Tibial artery (tissue), 4 donors: Measurements from ENCODE around the gene SLC25A21.

ENCODE experiments used
- DNase-seq, 2 donors: peaks; one replicate each; pipeline ENCODE4 v3.0.0-alpha.2; 2019
- H3K27ac ChIP-seq, 2 donors: fragments of 200-600 bp; sonication (generic) in 1 of 2; 1 replicate in 1 of 2; 2 replicates in 1 of 2; pipeline ENCODE4 v1.5.1; 2018 to 2019; ENCODE audit warnings: mild to moderate bottlenecking in 1 of 2
- H3K27me3 ChIP-seq, 2 donors: fragments of 200-600 bp; sonication (generic) in 1 of 2; one replicate each; pipeline versions ENCODE4 v1.5.1 to v1.6.0; 2016 to 2019
- H3K36me3 ChIP-seq, 3 donors: fragments of 200-600 bp; sonication (generic) in 2 of 3; one replicate each; pipeline ENCODE4 v1.5.1; 2016 to 2019; ENCODE audit warnings: mild to moderate bottlenecking in 2 of 3
- H3K4me1 ChIP-seq, 4 donors: fragments of 200-600 bp; sonication (generic) in 2 of 4; 1 replicate in 3 of 4; 2 replicates in 1 of 4; pipeline ENCODE4 v1.5.1; 2016 to 2019
- H3K4me3 ChIP-seq, 2 donors: fragments of 200-600 bp; sonication (generic) in 1 of 2; 1 replicate in 1 of 2; 2 replicates in 1 of 2; pipeline ENCODE4 v1.5.1; 2018 to 2019; ENCODE audit warnings: mild to moderate bottlenecking in 2 of 2
- H3K9me3 ChIP-seq, 3 donors: fragments of 200-600 bp; sonication (generic) in 1 of 3; one replicate each; pipeline ENCODE4 v1.5.1; 2016 to 2019
- CTCF ChIP-seq, 2 experiments: fragments of 200-600 bp in 1 of 2; fragments of 450-650 bp in 1 of 2; IDR thresholded peaks; one replicate each; pipeline ENCODE4 v1.5.1; 2017 to 2019; ENCODE audit warnings: antibody characterized with exemption in 2 of 2, mild to moderate bottlenecking in 1 of 2, moderate library complexity in 1 of 2
- intact Hi-C: fragments of 100-400 bp; cut with DNase I; formaldehyde crosslinking; loops from one replicate; pipeline ENCODE4 v1.15.0; 2023; ENCODE audit warnings: low total_unique reads

Gene SLC25A21

GRCh38 chr14:36823651-36824050, 348.8 kb downstream of the SLC25A21 start:
- no peak overlapping the region for H3K27ac ChIP-seq
- no peaks in the 10 kb centered on the region for H3K4me1 ChIP-seq
- H3K4me3 ChIP-seq: no peak overlapping the region
- H3K9me3 ChIP-seq: no peaks in the 10 kb centered on the region
- no peaks in the 10 kb centered on the region for H3K36me3 ChIP-seq
- DNase-seq: no peak
- TF ChIP-seq CTCF (IDR thresholded peaks at IDR 0.05): no peak
- intact Hi-C loops: no loop called here
- no peaks in the 10 kb centered on the region for H3K27me3 ChIP-seq

- Histone ChIP-seq H3K9me3 (no peaks in the 10 kb centered on the region), H3K36me3 (no peaks in the 10 kb centered on the region), H3K4me1 (no peaks in the 10 kb centered on the region), H3K4me3 (no peak overlapping the region), H3K27me3 (no peaks in the 10 kb centered on the region), H3K27ac (no peak overlapping the region)
- intact Hi-C loops: no loop called here
- TF ChIP-seq CTCF (IDR thresholded peaks at IDR 0.05): no peak
- no peak for DNase-seq
These were observed 349.7 kb downstream of the SLC25A21 start for GRCh38 chr14:36822685-36823084.

GRCh38 chr14:36820901-36821300, 351.5 kb downstream of the SLC25A21 start:
- no peaks in the 10 kb centered on the region for H3K9me3 ChIP-seq
- H3K4me3 ChIP-seq: no peak overlapping the region
- TF ChIP-seq CTCF (IDR thresholded peaks at IDR 0.05): no peak
- intact Hi-C loops: no loop called here
- H3K27me3 ChIP-seq: no peaks in the 10 kb centered on the region
- no peak overlapping the region for H3K27ac ChIP-seq
- DNase-seq: no peak
- H3K4me1 ChIP-seq: no peaks in the 10 kb centered on the region
- H3K36me3 ChIP-seq: no peaks in the 10 kb centered on the region

- DNase-seq: no peak
- no peaks in the 10 kb centered on the region for H3K27me3 ChIP-seq
- intact Hi-C loops: no loop called here
These were observed 352.2 kb downstream of the SLC25A21 start for GRCh38 chr14:36820111-36820709.

GRCh38 chr14:36818794-36819384, 353.5 kb downstream of the SLC25A21 start:
- TF ChIP-seq CTCF (IDR thresholded peaks at IDR 0.05): no peak
- H3K36me3 ChIP-seq: no peaks in the 10 kb centered on the region

More at GRCh38 chr14:36820111-36820709, 352.2 kb downstream of the SLC25A21 start:
- H3K9me3 ChIP-seq: no peaks in the 10 kb centered on the region
- H3K4me1 ChIP-seq: no peaks in the 10 kb centered on the region
- H3K4me3 ChIP-seq: no peak overlapping the region
- no peaks in the 10 kb centered on the region for H3K36me3 ChIP-seq
- no peak overlapping the region for H3K27ac ChIP-seq
- no peak for TF ChIP-seq CTCF (IDR thresholded peaks at IDR 0.05)

More at GRCh38 chr14:36818794-36819384, 353.5 kb downstream of the SLC25A21 start:
- Histone ChIP-seq H3K27me3 (no peaks in the 10 kb centered on the region), H3K4me3 (no peak overlapping the region), H3K27ac (no peak overlapping the region), H3K4me1 (no peaks in the 10 kb centered on the region), H3K9me3 (no peaks in the 10 kb centered on the region)
- no peak for DNase-seq
- intact Hi-C loops: no loop called here
